Measurements from ENCODE around the gene PLAC1. TPM values are rescaled to one million over a fixed set of nuclear protein-coding genes. Genes with fewer than 3 reads are reported as not detected.

PLAC1 gene
- total and polyA plus RNA-seq, 2 of the 4 experiments (the other 2 are of a cell fraction) = 0.36 to 0.74 TPM

GRCh38 chrX:134692990-134693389 lies 34.7 kb upstream of the PLAC1 start:
- Histone ChIP-seq H3K4me3 (ENCODE audit: insufficient read depth, low read depth, low read length) (no peak overlapping the region), H3K9ac (ENCODE audit: low read depth, low read length) (no peak overlapping the region), H3K27me3 (ENCODE audit: control insufficient read depth, insufficient read depth, low read length) (no peaks in the 10 kb centered on the region), H3K56ac (ENCODE audit: extremely low read depth, insufficient read depth, low read length) (no peak overlapping the region), H4K20me1 (ENCODE audit: insufficient read depth, low read length) (no peaks in the 10 kb centered on the region), H4K91ac (ENCODE audit: insufficient read depth, low read depth, low read length) (no peak overlapping the region), H2BK5ac (ENCODE audit: low read depth, low read length, poor library complexity, severe bottlenecking) (peak overlapping the region; percentile 39), H2BK20ac (ENCODE audit: low read depth, low read length) (0 out of 2 replicates have a peak overlapping the region, but pooled peaks have one; percentile 28), H2BK120ac (ENCODE audit: low read depth, low read length) (peak overlapping the region; percentile 76; the same call in 1 of the 2 replicates), H4K5ac (ENCODE audit: low read depth, low read length) (no peak overlapping the region), H3K18ac (ENCODE audit: low read depth, low read length) (no peak overlapping the region), H2AK5ac (ENCODE audit: low read depth, low read length) (no peak overlapping the region), H3K79me1 (ENCODE audit: low read depth in 1 of 2, low read length in 2 of 2) (no peaks in the 10 kb centered on the region), H3K14ac (replicated peaks; ENCODE audit: low read depth, low read length) (no peak overlapping the region), H3K36me3 (ENCODE audit: control insufficient read depth, insufficient read depth, low read length) (no peaks in the 10 kb centered on the region), H2BK15ac (ENCODE audit: low read depth, low read length) (peak overlapping the region; percentile 56; the same call in 1 of the 3 replicates), H3K9me3 (ENCODE audit: control insufficient read depth, insufficient read depth, low read length) (no peaks in the 10 kb centered on the region), H3K4ac (ENCODE audit: low read depth, low read length) (peak overlapping the region; percentile 58), H2AFZ (replicated peaks; ENCODE audit: low read length, poor library complexity) (no peak overlapping the region), H4K8ac (ENCODE audit: low read depth in 2 of 2, low read length in 2 of 2) (peak overlapping the region in 1 of 2 experiments; percentile 76; a peak in 2 of 4 replicates), H3K4me1 (ENCODE audit: control insufficient read depth, insufficient read depth, low read length) (peaks cover 3% of the 10 kb centered on the region), H3K4me2 (ENCODE audit: low read depth, low read length) (no peak overlapping the region), H3K9me1 (ENCODE audit: insufficient read depth, low read length) (no peaks in the 10 kb centered on the region; the same call in 1 of the 2 replicates), H2AK9ac (replicated peaks; ENCODE audit: low read depth, low read length, poor library complexity) (no peak overlapping the region), H3K27ac (ENCODE audit: insufficient read depth, low read length) (no peak overlapping the region), H3K23ac (ENCODE audit: low read depth, low read length) (no peak overlapping the region)
- intact Hi-C loops (cut with micrococcal nuclease) (no loop called here), dilution Hi-C loops (cut with HindIII; ENCODE audit: low sequenced_read_pairs, unreplicated experiment) (no loop called here), in situ Hi-C loops (cut with MboI; ENCODE audit: low sequenced_read_pairs) (no loop called here)
- BruUV-seq (replicated peaks) = no TSS peak
- ChIA-PET CTCF (no interaction called here), POLR2A (ENCODE audit: unreplicated experiment) (no interaction called here)
- ATAC-seq (ENCODE audit: low read depth) (peak; percentile 70), DNase-seq (peak; percentile 78)
- TF ChIP-seq NFE2L2 (IDR thresholded peaks at IDR 0.05; ENCODE audit: low read depth, low read length) = no peak
- no peak for TF ChIP-seq ELK1 (IDR thresholded peaks at IDR 0.05; ENCODE audit: borderline replicate concordance, low read depth, low read length)
- TF ChIP-seq USF2 (IDR thresholded peaks at IDR 0.05; ENCODE audit: low read depth, low read length) = peak; percentile 35; the same call in 1 of the 2 replicates
- TF ChIP-seq SMC3 (IDR thresholded peaks at IDR 0.05; ENCODE audit: low read depth, low read length) = no peak
- TF ChIP-seq FOS (IDR thresholded peaks at IDR 0.05; ENCODE audit: low read depth, low read length) = no peak
- TF ChIP-seq BHLHE40 (IDR thresholded peaks at IDR 0.05; ENCODE audit: low read depth, low read length) = no peak
- no peak for TF ChIP-seq MAZ (IDR thresholded peaks at IDR 0.05; ENCODE audit: borderline replicate concordance, low read depth, low read length)
- no CpG with 5 or more reads among the region's 1 CpG for WGBS, 2 experiments (ENCODE audit: extremely low coverage in 2 of 2, insufficient read length in 1 of 2)

Measured in IMR-90 (cell line).